ENCODE data around the gene KDM5B.
"Not testable (repeated sequence)": the region's sequence is repeated elsewhere in the genome, so short reads cannot be mapped to it uniquely, and the experiment has no call there.

Gene KDM5B

GRCh38 chr1:202807926-202808757 is at the start of gene KDM5B:
KDM5B (minus strand) TSS chr1:202808421; CDS start chr1:202808305, 116 bp downstream.
- peak; percentile 51 for DNase-seq (ENCODE audit: low read depth)

DNA sequence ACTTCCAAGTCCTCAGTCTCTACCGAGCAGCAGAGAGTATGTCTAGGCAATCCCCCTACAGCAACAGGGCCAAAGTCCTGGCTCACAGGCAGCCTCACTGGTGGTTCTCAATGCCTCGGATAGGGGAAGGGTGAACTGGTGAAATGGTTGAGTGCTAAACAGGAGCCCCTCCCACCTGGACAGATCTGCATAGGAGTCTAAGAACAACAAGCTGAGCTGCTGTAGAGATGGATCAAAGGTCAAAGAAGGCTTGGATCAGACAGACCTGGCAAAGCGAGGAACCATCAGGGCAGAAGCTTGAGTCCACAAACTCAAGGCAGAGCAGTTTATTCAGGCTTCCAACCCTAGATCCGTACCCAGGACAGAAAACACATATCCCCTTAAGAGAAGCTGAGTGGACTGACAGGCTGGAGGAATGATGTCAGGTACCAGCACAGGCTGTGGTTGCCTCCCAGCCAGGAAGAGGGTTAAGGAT is 49.0 kb upstream of the KDM5B start:
- DNase-seq (ENCODE audit: low read depth): no peak

GRCh38 chr1:202856014-202856413 is 47.8 kb upstream of the KDM5B start:
- DNase-seq (ENCODE audit: low read depth): no peak

GRCh38 chr1:202854787-202855186 is 46.6 kb upstream of the KDM5B start:
- no peak for DNase-seq (ENCODE audit: low read depth)

DNA sequence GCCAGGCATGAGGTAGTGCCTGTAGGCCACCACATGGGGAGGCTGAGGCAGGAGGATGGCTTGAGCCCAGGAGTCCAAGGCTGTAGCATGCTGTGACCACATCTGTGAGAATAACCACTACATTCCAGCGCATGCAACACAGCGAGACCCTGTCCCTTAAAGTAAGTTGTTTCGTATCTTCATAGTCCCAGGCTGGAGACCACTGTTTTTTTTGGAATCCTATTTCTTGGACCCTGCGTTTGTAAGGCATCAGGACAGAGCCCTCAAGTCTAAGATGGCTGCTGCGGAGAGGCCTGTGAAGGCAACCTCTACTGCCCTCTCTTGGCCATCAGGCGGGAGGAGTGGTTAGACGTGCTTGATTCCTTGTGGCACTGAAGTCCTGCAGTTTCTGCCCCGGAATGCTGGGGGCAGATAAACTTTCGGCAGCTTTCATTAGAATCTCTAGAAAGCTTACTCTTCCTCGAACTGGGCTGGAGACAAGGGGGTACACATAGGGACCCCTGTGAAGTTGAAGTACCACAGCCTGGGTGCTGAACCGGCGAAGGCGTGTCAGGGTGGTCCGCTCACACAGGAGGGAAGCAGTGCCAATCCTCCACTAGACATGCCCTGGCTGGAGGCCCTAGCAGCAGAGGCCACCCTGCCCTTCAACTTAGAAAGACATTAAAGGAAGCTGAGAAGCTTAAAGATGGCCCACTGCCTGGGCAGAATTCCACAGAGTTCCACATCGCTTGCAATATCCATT is 44.1 kb upstream of the KDM5B start:
- no peak for DNase-seq (ENCODE audit: low read depth)

GRCh38 chr1:202850593-202851362 is 42.6 kb upstream of the KDM5B start:
- no peak for DNase-seq (ENCODE audit: low read depth)

DNA sequence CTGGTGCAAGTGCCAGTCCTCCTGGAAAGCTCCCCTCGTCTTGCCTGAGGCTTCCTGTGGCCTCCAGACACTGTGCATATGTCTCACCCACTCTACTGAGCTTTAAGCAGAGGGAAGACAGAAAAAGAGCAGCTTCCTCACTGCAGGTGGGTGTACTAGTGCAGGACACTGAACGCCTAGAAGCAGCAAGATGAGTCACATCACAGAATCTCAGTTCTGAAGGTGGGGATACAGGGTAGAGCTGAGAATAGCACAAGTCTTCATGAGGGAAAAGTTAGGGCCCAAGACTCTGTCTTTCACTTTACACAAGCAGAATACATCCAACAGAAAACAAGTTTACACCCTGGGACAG is 39.9 kb upstream of the KDM5B start:
- DNase-seq (ENCODE audit: low read depth): no peak

GRCh38 chr1:202844935-202845334 is 36.7 kb upstream of the KDM5B start:
- DNase-seq (ENCODE audit: low read depth): no peak

- DNase-seq (ENCODE audit: low read depth): no peak
Observed at GRCh38 chr1:202844259-202844658, 36.0 kb upstream of the KDM5B start.

DNA sequence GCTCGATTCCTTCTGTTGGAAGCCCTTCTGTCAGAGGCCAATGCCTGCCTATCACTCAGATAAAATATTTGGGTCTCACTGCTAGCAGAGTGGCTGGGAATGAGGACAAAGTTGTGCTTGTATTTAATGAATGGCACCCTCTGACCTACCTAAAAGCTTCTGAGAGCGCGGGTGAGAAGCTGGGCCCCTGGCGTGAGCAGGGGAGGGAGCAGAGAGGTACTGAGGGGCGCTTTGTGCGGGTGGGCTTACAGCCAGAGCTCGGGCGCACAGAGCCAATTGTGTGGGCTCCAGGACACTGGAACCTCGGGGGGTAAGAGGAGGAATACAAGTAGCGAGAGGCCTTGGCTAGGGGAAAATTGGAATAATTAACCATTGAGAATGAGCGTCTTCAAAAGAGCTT is 34.9 kb upstream of the KDM5B start:
- no peak for DNase-seq (ENCODE audit: low read depth)

DNA sequence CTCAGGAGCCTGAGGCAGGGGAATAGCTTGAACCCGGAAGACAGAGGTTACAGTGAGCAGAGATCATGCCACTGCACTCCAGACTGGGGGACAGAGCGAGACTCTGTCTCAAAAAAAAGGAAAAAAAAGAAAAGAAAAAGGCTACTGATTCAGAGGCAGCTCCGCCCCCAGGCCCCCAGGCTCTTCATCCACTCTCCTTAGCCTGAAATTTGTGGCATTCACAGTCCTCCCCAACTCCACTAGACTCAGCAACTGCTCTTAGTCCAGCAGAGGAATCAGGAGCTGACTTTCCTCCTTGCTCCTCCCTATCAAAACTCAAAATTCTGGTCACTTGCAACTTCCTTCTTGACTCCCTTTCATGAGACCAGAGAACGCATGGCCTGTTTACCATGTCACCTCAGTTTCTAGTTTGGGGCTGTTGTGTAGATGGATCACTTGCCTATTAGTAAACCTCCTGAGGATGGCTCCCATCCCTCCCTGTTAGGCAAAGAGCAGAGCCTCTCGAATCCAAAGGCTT is 29.6 kb upstream of the KDM5B start:
- no peak for DNase-seq (ENCODE audit: low read depth)

GRCh38 chr1:202836623-202837403 is 28.6 kb upstream of the KDM5B start:
- no peak for DNase-seq (ENCODE audit: low read depth)

DNA sequence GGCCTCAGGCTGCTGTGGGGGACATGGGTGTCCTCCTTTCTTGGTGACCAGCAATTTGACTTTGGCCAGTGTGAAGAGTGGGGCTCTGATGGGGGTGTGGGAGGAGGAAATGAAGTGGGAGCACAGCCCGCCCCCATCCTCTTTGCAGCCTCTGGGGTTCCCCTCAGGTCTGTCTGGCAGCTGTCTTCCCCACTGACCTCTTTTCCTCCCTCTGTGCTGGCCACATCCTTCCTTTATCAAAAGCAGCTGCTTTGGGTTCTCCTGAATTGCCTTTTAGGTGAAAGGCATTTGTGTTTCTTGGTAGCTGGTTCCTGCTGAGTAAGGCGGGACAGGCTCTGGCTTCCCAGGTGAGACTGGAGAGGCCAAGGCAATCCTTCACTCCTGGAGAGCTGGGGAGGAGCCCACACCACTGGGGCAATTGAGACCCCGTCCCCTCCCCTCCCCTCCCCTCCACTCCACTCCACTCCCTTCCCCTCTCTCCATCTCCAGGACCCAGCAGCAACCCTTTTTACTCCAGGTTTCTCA is 27.4 kb upstream of the KDM5B start:
- peak; percentile 7 for DNase-seq (ENCODE audit: low read depth)

DNA sequence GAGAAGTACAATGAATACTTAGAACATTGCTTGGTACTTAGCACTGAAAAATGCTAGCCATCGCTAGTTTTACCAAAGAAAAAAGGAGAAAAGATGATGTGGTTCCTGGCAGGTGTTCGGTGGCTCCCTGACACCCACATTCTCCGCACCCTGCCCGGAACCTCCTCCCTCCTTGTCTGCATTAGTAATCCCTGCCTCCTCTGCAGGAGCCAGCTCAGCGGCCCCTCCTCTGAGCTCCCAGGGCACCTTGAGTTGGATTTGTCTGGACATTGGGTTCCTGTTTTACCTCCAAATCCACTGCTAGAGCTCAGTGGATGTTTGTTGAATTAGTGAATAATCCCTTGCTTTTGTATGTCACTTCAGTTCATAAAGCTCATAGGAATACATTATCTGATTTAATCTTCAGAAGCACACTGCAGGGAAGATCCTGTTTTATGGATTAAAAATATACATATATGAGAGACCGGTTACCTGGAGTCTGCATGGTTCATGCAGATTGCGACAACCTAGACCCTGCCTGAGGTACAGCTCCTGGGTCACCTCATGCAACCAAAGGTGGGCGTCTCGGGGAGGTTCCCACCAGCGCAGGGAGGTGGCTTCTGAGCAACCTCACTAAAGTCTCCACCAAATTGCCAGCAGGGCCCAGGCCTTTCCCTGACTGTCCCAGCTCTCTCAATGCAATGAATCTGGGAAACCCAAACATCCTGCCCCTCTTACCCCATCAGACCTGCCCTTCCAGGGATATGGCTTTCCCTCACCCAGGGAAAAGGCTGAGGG is 26.7 kb upstream of the KDM5B start:
- no peak for DNase-seq (ENCODE audit: low read depth)

GRCh38 chr1:202831906-202832305 is 23.7 kb upstream of the KDM5B start:
- no peak for DNase-seq (ENCODE audit: low read depth)

DNA sequence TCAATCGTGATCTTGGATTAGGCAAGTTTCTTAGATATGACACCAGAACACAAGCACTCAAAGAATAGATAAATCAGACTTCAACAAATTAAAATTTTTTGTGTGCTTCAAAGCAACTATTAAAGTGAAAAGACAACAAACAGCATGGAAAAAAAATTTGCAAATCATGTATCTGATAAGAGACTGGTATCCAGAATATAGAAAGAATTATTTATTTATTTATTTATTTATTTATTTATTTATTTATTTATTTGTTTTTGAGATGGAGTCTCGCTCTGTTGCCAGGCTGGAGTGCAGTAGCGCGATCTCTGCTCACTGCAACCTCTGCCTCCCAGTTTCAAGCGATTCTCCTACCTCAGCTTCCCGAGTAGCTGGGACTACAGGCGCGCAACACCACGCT is 21.0 kb upstream of the KDM5B start:
- not testable (repeated sequence) for DNase-seq (ENCODE audit: low read depth)

DNA sequence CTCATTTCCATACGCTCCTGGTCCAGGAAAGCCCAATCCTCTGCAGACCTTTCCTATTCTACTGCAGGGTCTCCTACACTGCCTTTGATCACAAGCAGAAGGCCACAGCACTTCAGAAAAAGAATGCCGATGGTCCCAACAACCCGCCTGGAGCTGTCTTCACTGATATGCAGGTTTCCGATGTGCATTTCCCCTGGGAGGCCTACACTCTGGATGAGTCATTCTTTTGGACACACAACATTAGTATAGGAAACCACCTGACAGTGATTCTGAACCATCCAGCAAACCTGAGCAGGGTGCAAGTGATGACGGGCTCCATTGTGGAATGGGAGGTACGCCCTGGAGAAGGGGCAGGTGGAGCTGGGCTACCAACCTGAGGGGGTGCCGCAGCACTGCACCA is 17.5 kb upstream of the KDM5B start:
- no peak for DNase-seq (ENCODE audit: low read depth)

DNA sequence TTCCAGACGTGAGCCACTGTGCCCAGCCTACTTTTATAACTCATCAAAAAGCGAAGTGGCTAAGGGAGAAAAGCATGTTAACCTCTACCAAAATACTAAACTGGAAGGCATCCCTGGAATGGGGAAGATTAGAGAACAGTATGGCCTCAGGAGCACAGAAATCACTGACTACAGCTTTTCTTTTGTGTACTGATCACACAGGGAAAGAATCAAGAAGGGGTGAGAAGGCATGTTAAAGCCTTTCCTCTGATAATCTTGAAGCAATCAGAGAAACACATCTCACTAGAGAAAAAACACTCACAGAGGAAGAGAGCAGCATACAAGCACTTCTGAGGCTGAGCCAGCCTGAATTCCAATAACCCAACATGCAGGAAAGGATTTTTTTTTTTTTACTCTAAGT is 13.2 kb upstream of the KDM5B start:
- DNase-seq (ENCODE audit: low read depth): no peak

- no peak for DNase-seq (ENCODE audit: low read depth)
Observed at GRCh38 chr1:202818819-202819218, 10.6 kb upstream of the KDM5B start.

GRCh38 chr1:202815120-202815519 is 6.9 kb upstream of the KDM5B start:
- DNase-seq (ENCODE audit: low read depth): no peak

Measured in T-helper 22 cell (primary cell).